Measurements from ENCODE around the gene ASB3.
"Not testable (repeated sequence)": the region's sequence is repeated elsewhere in the genome, so short reads cannot be mapped to it uniquely, and the experiment has no call there.

The ASB3 gene

DNA sequence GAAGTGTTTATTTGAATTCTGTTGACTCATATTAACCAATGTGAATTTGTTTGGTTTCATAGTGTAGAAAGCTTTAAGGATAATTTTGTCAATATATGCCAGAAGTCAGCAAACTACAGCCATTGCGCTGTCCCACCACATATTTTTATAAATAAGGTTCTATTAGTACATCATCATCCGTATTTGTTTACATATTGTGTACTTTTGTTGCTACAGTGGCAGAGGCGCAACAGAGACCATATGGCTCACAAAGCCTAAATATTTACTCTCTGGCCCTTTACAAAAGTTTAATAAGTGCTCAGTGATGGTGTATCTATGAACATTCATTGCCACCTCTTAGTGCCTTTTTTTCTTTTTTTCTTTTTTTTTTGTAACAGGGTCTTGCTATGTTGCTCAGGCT lies 6.5 kb upstream of the ASB3 start:
- DNase-seq, result no peak

DNA sequence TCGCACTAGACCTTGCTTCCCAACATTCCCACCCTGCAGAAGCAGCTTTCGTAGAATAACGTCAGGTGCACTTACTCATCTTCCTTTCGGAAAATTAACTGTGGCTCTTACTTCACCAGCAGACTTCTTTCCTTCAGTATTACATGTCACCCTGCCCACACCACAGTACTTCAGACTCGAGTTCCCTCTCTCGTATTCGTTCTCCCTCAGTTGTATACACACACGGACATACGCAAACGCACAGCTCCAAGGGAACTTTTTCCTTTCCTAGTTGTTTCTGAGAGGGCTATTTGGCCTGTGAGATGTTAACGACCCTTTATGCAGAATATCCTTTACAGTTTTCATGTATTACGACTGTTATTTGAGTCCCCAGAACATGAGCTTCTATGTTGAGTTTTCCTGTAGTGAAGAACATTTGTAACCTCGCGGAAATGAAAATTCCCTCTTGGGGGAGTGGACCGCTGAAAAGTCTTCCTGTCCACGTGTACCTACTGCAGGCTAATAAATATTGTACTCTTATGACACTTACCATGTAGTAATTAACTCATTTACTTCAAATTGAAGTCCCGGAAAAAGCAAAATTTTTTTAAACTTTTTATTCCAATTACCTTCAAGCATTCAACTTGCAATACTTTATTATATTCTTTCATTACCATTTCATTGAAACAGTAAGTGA lies 999 bp upstream of the ASB3 start:
- no peak for DNase-seq

DNA sequence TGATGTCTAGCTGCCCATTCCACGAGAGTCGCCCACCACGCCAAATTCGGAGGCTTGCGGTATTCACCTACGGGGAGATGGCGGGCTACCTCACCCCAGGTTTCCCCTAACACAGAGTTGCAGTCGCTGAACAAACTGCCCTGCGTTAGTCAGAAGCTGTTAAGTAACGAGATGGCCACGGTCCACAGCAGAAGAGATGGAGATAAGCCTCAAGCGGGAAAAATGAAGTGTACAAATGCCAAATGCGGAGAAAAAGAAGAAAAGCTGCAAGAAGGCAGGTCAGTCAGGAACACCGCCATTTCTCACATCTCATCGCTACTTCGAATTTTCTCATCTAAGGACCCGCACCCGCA lies 425 bp downstream of the ASB3 start:
- DNase-seq, result no peak

DNA sequence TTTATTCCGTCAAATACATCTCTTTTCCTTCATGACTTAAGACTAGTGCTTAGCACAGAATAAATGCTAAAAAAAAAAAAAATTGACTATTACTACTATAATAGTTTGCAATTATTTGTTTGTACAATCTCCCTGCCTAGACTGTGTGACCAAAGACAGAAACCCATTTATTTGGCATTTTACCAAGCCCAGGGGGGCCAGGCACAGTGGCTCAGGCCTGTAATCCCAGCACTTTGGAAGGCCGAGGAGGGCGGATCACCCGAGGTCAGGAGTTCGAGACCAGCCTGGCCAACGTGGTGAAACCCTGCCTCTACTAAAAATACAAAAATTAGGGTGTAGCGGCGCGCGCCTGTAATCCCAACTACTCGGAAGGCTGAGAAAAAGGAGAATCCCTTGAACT lies 1.4 kb downstream of the ASB3 start:
- DNase-seq, result no peak

DNA sequence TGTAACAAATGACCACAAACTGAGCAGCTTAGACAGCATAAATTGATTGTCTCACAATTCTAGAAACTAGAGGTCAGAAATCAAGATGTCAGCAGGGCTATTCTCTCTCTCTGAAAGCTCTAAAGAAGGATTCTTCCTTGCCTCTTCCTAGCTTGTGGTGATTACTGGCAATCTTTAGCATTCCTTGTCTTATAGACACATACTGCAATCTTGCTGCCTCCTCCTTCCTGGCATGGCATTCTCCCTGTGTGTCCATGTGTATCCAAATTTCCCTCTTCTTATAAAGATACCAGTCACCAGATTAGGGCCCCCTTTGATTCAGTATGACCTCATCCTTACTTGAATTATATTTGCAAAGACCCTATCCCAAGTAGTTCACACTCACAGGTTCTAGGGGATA lies 2.3 kb downstream of the ASB3 start:
- DNase-seq, result no peak

DNA sequence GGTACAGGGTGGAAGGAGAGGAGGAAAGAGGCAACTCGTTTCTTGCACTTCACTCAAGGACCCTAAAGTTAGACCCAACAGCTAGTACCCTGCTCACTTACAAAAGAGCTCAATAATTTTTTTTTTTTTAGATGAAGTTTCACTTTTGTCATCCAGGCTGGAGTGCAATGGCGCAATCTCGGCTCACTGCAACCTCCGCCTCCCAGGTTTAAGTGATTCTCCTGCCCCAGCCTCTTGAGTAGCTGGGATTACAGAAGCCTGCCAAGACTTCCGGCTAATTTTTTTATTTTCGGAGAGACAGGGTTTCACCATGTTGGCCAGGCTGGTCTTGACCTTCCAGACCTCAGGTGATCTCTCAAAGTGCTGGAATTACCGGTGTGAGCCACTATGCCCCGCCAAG lies 4.1 kb downstream of the ASB3 start:
- no peak for DNase-seq

DNA sequence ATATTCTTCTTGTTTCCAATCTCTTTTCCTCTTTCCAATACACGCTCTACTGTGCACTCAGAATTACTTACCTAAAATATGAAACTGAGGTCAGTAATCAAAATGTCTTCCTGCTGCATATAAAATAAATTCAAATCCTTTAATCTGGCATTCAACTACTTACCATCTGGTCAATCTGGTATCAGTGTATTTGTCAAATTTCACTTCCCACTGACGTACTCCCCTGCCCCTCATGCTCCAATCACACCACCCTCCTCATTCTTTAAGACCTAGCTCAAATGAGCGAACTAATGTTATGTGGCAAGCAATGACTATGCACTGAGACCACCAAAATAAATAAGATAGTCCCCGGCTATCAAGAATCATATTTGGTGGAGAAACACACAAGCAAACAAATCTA lies 6.7 kb downstream of the ASB3 start:
- DNase-seq, result no peak

DNA sequence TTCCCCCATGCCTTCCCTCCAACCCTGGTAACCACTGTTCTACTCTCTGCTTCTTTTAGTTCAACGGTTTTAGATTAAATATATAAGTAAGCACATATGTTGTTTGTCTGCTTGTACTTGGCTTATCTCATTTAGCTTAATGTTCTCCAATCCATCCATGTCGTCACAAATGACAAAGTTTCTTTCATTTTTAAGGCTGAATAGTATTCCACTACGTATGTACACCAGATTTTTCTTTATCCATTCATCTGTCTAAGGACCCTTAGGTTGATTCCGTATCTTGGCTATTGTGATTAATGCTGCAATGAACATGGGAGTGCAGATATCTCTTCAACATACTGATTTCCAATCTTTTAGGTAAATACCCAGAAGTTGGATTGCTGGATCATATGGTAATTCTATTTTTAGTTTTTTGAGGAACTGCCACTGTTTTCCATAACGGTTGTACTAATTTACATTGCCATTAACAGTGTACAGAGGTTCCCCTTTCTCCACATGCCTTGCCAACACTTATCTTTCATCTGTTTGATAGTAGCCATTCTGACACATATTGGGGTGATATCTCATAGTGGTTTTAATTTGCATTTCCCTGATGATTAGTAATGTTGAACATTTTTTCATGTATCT lies 8.1 kb downstream of the ASB3 start:
- DNase-seq, result no peak

DNA sequence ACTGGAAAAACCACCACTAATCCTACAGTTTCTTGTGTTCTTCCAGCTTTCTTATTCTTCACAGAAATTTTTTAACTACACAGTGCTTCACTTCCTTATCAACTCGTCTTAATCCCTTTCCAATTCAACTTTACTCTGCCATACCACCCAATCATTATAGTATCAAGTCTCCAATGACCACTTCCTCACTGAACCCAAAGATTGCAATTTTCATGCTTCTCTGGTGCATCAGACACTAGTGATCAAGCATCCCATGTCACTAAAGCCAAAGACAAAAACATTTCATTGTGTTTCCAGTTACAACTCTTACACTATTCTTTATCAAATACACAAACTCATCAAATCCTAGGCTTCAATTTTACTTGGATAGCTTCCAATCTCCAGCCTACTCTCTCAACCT lies 9.6 kb downstream of the ASB3 start:
- DNase-seq, result no peak

DNA sequence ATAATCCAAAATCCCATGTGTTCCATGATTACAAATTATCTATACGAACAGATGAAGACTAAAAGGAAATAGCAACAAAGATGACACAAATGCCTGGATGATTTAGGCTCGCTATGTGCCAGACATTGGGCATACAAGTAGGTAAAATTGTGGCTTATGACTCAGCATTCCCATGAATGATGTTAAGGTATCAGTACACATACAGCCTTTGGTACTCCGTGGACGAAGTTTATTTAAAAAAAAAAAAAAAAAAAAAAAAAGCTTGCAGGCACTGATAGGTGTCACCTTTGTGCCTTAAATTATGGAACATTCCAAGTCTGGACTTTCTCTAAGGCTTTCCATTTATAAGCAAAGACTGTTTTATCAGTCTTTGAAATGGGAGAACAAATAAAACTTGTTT lies 16.5 kb downstream of the ASB3 start:
- no peak for DNase-seq

DNA sequence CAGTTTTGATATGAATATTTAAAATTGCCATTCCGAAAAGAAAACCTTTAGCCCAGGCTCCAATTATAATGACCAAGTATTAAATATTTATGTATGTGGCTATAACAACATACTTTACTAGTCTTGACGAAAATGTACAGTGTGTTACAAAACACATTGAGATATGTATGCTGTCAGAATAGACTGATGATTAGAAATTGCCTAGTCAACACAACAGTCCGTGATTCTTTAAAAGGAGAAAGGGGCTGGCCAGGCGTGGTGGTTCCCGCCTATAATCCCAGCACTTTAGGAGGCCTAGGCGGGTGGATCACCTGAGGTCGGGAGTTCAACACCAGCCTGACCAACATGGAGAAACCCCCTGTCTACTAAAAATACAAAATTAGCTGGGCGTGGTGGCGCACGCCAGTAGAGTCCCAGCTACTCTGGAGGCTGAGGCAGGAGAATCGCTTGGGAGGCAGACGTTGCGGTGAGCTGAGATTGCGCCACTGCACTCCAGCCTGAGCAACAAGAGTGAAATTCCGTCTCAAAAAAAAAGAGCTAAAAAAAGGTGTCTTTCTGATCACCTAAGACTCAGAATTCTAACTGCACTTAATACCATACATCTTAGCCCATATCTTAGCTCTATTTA lies 17.3 kb downstream of the ASB3 start:
- DNase-seq, result no peak

DNA sequence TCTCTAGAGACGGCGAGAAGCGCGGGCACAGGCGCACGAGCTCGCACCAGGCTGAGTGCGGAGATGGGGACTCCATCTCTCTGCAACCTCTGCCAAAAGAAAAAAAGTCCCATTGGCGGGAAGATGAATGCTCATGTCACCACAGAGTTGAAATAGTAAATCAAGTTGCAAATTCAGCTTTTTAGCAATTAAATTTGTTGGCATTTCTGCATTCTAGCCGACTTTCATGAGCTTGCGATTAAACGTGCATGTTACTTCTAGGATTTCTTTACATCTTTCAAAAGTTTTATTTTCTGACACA lies 18.6 kb downstream of the ASB3 start:
- DNase-seq, result no peak

DNA sequence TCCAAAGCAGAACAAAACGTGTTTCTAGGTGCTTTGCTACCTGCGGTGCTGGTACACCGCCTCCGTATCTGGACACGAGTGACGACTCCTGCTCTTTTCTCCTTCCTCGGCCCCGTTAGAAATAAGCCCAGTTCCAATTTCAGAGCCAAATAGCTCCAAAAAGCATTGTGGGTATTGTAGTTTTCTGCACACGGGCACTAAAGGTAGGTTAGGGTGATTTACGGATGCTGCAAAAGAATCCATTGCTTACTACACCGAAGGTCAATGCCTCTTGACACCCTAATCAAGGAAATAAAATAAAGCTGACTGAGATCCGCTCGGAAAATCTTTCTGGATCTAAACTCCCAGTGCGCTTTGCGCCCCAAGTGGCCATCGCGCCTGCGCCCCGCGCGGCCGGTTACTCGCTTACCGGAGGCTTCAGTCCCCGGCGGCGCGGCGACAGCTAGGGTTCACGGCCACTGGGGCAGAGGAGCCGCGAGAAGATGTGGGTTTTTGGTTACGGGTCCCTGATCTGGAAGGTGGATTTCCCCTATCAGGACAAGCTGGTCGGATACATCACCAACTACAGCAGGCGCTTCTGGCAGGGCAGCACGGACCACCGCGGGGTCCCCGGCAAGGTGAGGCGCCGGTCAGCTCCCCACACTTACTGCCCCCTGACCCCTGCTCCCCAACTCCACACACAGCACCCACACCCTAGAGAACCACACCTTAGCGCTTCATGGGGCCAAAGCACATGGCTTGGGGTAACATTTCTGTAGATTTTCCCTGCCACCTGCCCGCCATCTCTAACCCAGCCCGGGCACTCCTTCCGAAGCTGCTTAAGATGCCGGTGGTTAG lies 19.1 kb downstream of the ASB3 start, which contains the start of gene CHAC2:
TSS of gene CHAC2 (plus strand) at position 400 of the 837 bp plus-strand sequence. CDS start at position 483, 83 bp downstream.
- peak; percentile 94 for DNase-seq

DNA sequence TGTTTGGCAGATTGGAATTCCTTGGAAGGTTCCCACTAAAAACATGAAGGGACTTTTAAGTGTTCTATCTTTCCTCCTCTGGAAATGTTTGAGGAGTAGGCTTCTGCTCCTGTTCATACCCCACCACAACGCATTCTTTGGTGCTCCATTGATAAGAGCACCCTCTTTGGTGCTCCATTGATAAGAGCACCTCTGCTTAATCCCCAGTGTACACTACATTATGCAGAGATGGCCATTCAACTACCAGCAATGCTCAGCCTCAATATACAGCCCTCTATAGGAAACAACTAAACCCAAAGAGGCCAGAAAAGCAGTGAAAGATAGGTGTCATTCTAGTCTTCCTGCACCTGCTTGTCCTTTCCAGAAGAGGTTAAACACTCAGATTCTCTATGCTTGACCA lies 21.0 kb downstream of the ASB3 start:
- DNase-seq, result no peak

DNA sequence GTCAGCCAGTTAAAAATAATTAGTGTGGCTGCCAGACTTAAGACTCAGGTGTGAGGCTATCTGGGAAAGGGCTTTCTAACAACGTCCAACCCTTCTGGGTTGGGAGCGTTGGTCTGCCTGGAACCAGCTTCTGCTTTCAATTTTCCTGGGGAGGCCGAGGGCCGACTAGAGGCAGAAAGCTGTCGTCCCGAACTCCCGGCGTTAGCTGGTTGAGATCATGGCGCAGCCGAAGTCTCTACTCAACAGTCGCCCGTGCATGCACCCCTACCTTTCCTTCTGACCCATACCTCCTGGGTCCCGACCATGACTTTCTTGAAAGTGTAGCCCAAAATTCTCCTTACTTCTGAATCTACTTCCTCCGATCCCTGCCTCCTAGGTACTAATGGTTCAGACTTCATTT lies 29.5 kb downstream of the ASB3 start:
- DNase-seq, result not testable (repeated sequence)

DNA sequence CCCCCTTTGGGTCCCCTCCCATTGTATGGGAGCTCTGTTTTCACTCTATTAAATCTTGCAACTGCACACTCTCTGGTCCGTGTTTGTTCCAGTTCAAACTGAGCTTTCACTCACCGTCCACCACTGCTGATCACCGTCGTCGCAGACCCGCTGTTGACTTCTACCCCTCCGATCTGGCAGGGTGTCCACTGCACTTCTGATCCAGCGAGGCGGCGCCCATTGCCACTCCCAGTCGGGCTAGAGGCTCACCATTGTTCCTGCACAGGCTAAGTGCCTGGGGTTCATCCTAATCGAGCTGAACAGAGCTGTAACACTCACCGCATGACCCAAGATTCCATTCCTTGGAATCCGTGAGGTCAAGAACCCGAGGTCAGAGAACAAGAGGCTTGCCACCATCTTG lies 30.1 kb downstream of the ASB3 start:
- no peak for DNase-seq

DNA sequence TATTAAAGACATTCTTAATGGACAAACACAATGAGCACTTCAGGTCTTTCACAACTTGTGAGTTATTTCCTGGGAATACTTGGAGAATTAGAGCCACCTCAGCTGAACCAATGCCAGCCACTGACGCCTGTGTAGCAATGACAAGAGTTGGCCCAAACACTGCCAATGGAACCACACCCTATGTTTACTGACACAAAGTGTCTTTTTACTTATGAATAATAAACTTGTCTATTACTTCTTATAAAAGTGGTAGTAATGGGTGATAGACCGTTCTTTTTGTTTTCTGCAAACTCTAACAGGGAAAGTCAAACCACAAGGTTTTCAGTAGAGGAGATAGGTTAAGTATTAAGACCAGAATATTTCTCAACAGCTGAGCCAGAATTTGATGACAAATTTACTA lies 31.6 kb downstream of the ASB3 start:
- no peak for DNase-seq

DNA sequence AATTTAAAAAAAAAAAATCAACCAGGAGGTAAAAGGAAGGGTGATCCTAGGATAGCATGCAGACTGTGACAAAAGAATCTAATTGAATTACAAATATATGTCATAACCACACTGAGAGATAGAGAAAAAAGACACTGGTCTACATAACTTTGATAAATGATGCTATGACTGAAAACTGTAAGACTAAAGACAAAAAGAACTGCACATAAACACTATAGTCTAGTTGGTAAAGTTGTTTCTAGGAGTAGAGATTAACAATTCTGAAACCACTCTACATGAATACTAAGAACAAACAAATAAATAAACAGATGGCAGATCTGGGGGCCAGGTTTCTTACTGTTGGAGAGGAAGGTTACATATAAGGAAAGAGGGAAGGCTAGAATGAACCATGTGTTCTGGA lies 33.7 kb downstream of the ASB3 start:
- no peak for DNase-seq

DNA sequence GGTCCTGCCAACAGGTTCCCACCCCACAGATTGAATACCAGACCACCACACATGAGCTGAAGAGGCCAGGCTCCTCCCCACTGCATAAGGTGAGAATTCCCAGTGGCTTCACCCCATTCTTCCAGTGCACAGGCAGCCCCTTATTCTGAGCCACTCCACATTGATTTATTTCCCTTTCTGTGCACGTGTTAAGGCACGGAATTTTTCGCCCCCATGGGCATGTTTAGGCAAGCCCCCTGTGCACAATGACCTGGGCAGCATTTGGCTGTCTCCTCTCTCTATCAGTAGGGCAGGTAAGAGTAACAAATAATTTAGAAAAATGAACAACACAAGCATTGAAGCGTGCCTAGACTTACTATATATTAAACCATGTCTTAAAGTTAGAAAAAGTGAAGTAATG lies 34.4 kb downstream of the ASB3 start:
- DNase-seq, result no peak

DNA sequence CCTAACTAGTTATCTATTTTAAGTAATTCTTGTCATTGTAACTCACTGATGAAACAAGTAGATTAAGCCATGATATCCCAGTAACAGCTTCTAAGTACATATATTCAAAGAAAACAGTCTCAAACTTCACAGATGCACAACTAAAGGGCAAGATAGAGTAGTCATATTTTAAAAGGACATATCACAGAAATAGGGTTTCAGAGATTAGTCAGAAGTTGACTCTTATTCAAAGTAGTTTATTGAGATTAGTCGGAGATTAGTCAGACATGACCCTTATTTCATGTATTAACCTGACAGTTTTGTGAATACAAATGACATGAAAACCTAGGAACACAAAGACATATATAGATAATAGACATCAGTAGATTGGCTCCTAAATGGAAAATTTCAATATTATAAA lies 35.0 kb downstream of the ASB3 start:
- DNase-seq, result no peak

DNA sequence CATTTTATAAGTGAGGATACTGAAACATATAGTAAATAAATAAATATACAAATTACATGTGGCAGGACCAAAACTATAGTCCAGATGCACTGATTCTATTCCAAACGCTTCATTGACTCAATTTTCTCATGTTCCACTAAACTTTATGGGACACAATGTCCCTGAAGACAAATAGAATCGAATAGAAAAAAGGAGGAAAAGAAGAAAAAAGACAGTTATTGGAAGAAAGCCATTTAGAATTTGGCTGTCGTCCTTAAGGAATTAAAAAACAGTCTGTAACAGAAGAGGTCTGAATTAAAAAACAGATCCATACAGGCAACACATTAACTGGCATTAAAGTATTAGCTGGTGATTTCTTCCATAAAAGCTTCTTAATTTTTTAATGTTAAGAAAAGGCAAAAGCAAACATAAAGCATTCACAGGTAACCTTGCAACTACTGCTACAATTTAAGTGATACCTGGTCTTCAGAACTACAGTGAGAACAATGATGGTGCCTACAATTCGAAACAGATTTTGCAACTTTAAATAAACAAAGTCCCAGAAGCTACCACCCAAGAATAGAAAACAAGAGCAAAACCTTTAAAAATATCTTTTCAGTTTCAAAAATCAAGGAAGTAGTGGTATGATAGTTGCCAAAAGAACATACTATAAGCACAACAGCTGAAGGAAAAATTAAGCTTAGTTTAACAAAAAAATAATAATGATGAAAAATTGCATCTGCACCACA lies 36.5 kb downstream of the ASB3 start:
- DNase-seq, result no peak

DNA sequence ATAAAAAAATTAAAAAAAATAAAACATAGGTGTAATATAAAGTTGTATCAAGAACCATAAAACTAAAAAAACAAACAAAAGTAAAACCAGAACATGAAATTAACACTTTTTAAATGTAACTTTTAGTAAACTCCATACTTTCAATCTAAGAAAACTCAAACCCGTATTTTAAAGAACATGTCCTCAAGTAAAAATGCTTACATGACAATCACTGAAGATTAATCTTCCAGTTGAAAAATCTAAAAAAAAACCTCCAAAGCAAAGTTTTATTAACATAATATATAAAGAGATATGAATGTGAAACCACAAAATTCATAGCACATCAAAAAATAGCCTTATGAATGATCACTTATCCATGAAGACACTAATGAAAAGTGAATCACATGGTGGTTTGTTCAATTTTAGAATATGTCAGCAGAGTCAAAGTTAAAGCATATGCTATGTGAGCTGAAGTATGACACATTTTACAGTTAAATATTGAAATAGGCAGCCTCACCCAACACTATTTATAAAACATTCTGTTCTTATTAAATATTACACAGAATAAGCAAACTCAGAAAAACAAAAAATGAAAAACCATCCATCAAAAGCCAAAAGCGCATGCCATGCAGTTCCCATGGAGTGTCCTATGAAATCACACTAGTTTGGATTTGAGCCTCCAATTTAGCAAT lies 42.2 kb downstream of the ASB3 start:
- no peak for DNase-seq
